ENCODE measurements around the gene CFAP221.

Gene CFAP221

GRCh38 chr2:119683074-119683712 lies 138.9 kb downstream of the CFAP221 start:
- no peak for DNase-seq

GRCh38 chr2:119683713-119684443 lies 139.6 kb downstream of the CFAP221 start:
- peak in 1 of 3 donors; percentile 17 for DNase-seq

GRCh38 chr2:119684518-119684917 lies 140.3 kb downstream of the CFAP221 start:
- no peak for DNase-seq

DNA sequence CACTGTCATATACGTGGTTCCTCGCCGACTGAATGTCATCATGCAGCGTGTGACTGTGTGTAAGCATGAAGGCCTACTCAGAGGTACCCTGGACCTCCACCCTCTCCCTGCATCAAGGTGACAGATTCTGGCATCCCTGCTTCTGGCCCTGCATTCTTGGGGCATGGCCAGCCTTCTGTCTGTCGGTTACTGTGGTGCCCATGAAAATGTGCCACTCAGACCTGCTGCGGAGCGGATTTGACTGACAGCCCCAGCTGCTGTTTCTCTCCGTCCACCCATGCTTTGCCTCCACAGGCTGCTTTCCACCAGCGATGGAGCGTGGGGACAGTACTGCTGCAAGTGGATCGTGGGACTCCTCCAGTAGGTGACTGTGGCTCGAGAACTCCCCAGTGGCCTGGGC lies 144.4 kb downstream of the CFAP221 start:
- DNase-seq = no peak

DNA sequence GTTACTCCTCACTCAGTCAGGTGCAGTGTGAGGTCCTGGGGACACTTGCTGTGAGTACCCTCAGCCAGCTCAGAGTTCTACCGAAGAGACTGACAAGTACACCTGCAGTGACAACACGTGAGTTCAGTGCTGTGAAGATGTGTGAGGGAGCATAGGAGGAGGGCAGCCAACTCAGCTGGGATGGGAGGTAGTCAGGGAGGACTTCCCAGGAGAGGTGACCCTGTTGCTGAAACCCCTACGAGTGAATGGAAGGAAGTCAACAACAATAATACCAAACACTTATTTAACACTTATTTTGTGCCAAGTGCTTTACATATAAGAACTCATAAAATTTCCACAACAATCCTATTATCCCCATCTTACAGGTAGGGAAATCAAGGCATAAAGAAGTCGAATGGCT lies 145.0 kb downstream of the CFAP221 start:
- DNase-seq = no peak

GRCh38 chr2:119691189-119691588 lies 146.9 kb downstream of the CFAP221 start:
- no peak for DNase-seq

DNA sequence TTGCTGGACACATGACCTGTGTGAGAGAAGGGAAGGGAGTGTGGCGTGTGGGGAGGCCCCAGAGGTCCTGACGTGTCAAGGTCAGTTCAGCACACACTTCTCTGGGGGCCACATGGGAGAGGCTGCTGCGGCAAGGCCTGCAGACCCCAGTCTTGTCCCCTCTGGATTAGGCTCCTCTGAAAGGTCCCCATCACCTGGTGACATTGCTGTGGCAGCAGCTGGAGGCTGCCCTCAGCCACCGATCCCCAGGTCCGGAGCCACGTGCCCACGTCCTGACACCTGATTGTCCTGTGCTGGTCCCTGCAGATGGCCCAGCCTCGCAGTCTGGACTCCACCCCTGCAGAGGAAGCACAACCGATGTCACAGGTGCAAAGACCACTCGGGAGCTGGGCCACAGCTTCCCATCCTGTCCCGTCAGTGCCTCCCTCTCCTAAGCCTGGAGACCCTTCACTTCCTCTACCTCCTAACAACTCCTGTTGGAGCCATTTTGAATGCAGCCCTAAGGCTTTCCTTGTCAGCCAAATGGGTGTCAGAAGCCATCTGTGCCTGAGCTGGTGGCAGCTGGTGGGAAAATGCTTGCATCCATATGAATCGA lies 147.5 kb downstream of the CFAP221 start:
- DNase-seq = no peak

GRCh38 chr2:119692310-119692709 lies 148.1 kb downstream of the CFAP221 start:
- no peak for DNase-seq

DNA sequence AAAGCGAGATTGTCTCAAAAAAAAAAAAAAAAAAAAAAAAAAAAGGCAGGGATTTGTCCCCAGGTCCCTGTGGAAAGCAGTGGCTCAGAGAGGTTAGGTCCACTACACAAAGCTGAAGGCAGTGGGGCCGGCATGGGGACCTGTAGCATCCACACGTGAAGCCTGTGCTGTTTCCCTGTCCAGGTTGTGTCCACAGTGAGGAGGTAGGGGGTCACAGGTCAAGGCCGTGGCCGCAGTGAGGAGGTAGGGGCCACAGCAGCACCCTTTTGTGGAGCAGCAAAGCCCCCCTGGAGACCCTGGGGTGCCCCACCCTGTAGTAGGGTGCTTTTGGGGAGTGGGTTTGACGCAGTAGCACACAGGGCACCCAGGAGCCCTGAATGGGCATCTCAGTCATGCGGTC lies 148.7 kb downstream of the CFAP221 start:
- DNase-seq = no peak

DNA sequence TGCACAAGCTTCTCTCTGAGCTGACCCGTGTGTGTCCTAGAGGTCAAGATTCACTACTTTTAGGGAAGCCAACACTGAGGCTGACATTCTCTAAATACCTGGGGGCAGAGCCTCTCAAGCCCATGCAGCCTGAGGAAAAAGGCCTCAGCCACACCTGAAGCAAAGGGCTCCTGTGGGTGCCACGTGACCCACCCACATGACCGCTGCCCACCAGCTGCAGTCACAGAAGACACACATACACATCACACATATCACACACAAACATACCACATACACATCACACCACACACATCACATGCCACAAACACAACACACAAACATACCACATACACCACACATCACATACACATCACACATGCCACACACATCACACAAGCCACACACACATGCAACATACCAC lies 149.3 kb downstream of the CFAP221 start:
- no peak for DNase-seq

DNA sequence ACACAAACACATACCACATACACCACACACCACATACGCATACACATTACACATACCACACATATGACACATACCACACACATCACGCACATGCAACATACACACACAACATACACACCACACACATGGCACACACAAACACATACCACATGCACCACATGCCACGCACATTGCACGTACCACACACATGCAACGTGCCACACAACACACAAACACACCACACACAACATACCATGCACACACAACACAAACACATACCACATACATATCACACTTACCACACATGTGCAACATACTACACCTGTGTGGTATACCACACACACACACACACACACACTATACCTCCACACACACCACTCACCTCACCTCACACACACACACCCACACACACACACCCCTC lies 149.7 kb downstream of the CFAP221 start:
- no peak for DNase-seq

DNA sequence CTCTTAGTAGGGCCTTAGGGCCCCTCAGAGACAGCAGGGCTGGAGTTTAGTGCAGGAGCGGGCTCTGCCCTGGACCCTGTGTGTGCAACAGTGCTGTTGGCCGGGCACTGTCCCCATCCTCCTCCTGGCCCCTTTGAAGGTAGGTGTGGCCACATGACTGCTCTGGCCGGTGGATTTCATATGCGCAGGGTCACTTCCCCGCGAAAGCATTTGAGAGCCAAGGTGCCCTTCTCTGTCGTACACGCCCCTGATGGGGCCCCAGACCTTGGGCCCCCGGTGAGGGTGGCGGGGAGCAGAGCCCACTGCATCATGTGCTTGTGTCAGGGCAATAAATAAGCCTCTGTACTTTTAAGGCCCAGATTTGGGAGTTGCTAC lies 150.2 kb downstream of the CFAP221 start:
- DNase-seq = no peak

GRCh38 chr2:119694845-119695521 lies 150.7 kb downstream of the CFAP221 start:
- no peak for DNase-seq

GRCh38 chr2:119696005-119696404 lies 151.8 kb downstream of the CFAP221 start:
- no peak for DNase-seq

DNA sequence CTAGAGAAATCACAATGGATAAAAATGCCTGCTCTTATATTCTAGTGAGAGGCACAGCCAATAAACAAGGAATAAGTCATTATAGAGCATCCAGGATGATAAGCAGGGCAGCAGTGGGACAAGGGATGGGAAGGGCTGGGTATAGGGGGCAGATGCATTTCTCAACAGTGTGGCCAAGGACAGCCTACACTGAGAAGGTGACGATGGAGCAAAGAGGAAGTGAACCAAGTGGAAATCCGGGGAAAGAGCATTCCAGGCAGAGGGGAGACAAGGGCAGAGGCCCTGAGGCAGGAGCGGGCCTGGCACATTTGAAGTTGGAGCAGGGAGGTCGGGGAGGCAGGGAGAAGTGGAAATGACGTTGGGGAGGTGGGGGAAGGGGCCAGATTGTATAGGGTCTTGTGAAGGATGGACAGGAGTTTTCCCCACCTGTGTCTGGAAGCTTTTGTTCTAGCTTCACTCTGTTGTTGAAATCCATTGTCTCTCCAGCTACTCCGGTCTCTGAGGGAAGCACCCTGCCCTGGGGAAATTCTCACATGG lies 152.3 kb downstream of the CFAP221 start:
- no peak for DNase-seq

DNA sequence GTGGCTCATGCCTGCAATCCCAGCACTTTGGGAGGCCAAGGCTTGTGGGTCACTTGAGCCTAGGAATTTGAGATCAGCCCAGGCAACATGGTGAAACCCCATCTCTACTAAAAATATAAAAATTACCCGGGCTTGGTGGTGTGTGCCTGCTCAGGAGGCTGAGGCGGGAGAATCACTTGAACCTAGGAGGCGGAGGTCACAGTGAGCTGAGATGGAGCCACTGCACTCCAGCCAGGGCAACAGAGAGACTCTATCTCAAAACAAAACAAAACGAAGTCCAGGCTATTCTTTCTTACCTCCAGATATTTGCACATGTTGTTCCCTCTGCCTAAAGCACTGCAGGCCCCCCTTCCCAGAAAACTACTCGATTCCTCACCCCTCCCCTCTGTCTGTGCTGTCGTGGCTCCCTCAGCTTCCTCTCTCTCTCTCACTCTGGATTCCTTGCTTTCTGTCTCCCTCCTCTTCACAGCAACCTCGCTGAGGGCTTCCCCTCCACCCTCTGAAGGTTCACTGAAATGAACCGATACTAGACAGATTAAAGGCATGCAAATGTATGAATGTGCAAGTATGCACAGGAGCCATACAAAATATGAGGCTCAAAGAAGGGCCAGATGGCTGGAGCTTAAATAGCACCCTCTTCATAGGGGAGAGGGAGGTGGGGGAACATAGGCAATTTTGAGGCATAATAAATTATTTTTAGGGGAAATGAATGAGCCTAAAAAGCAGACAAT lies 153.2 kb downstream of the CFAP221 start:
- no peak for DNase-seq

- DNase-seq = no peak
Measured at GRCh38 chr2:119698246-119698645, 154.0 kb downstream of the CFAP221 start.

DNA sequence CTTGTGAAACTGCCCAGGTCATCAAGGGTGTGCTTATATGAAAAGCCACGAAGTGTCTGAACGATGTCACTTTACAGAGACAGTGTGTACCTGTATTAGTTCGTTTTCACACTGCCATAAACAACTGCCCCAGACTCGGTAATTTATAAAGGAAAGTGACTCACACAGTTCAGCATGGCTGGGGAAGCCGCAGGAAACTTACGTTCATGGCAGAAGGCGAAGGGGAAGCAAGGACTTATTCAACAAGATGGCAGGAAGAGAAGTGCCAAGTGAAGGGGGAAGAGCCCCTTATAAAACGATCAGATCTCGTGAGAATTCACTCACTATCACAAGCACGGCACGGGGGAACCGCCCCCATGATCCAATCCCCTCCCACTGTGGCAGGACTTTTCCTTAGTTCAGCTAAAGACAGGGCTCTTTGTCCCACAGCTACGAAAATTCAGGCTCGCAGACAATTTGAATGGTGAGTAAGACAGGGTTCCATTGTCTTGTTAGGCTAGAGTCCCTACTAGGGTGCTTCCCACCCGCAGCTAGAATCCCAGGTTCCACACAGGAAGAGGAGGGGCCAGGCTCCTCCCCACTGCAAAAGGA lies 154.9 kb downstream of the CFAP221 start:
- peak in 2 of 3 donors; percentile 13 to 27 for DNase-seq

DNA sequence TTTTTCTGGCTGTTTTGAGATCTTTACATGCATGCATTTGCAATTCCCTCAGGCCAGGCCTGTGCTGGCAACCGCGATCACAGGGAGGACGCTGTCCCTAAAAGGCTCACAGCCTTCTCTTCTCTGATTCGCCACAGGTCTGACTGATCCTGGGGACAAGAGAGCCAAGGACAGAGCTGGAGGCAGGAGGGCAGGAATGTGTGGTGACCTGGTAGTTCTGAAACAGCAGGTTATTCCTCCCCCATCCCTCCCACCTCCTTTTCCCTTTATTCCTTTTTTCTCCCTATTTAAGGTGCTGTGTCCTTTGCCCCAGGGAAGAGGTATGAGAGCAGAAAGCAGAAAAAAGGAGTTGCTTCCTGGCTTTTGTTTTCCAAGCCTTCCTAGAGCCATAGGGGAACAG lies 156.6 kb downstream of the CFAP221 start:
- no peak for DNase-seq

GRCh38 chr2:119701352-119701751 lies 157.1 kb downstream of the CFAP221 start:
- DNase-seq = no peak

DNA sequence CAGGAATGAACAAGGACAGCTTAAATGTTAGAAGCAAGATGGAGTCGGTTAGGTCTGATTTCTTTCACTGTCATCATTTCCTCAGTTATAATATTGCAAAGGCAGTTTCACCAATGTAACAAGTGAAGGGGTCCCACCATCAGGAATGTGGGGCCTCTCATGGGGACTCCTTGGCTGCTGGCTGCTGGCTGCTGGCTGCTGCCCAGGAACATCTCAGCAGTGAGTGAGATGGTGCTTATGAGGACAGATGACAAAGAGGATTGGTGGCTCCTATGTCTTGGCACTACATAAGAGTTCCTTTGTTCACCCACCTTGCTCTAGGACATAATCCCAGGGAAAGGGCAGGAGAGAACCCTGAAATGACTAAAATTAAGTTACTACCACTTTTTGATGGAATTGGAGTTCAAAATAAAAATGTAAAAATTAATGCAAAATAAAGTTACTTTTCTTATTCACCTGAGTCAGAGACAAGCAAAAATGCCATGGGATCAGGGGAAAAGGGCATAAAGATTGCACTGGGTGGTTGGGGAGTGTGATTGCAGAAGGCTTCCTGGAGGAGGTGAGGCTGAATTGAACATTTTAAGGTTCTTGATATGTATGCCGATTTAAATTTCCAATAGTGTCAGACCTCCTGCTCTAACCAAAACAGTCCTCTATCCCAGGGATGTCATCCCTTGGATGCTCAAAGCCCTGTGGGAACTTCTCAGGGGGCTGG lies 158.1 kb downstream of the CFAP221 start:
- no peak for DNase-seq

Measured in suppressor macrophage treated with lipopolysaccharide for 1 hour (primary cell).